ENCODE results near the gene FAM3A.
A peak's percentile ranks its signal among the peaks of the same experiment; 100 is the strongest.

Gene FAM3A

DNA sequence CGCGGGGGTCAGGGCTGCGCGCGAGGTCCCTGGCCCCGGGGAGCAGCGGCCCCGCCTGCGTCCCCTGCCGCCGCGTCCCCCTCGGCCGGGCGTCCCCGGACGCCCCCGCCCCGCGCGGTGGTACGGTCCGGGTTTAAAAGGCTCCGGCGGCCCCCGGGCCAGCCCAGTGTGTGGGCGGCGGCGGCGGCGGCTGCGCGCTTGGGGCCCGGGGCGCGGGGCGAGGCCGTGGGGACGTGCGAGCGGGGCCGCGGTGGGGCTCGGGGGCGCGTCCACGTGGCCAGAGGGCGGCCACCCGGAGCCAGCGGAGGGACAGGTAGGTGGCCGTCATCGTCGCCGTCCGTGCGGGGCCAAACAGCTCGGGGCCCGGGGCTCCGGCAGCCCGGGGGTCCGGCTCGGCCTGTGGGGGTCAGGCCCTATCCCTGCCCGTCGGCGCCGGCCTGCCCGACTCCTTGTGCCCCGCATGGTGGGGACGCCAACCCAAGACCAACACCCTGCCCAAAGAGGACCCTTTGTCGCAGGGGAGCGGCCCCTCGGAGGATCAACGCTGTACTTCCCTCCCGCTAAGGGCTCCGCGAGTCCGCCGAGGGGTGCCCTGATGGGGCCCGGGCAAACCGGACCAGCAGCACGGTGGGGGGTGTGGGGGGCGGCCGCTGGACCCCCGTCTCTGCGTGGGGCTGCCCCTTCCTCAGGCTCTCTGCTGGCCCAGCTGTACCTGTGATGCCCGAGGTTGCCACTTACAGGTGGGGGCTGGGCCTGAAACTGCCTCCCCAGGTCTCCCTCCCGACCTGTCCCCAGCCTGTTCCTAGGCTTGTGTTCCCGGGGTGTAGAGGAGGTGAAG is 57.7 kb downstream of the FAM3A start, which contains the start of gene PLXNA3:
PLXNA3 (plus strand) TSS at position 166 of the 838 bp plus-strand sequence. CDS start 1,903 bp downstream, outside the sequence.
- CTCF ChIA-PET: no interaction called here
- H3K4me3 ChIP-seq (ENCODE audit: low read depth, low read length): peak within 1 kb of the TSS; percentile 70
- no peaks in the 10 kb centered on the region for H3K4me1 ChIP-seq (ENCODE audit: control insufficient read depth, insufficient read depth, low read length)
- H3K9me3 ChIP-seq (ENCODE audit: control insufficient read depth, insufficient read depth, low read depth, low read length): no peaks in the 10 kb centered on the region
- peaks cover 0 to 33% of the 10 kb centered on the region in 2 experiments; a peak in 2 of 3 replicates for H3K36me3 ChIP-seq (ENCODE audit: control insufficient read depth in 2 of 2, insufficient read depth in 1 of 2, low read length in 2 of 2)
- H3K27ac ChIP-seq (ENCODE audit: extremely low read depth, low read depth, low read length): peak within 1 kb of the TSS; percentile 75
- POLR2A ChIA-PET: interaction anchor here (0.6 to 2.8 kb wide), 16 partner anchors 13 to 88 kb away, joined by 3 to 15 read pairs (median 4); partner anchors contain the start of genes LAGE3, RPL10, SLC10A3 and UBL4A
- no peak for TF ChIP-seq ZNF610 (tag by site-specific recombination; IDR thresholded peaks at IDR 0.05; ENCODE audit: borderline replicate concordance)
- 0 out of 2 replicates have a peak, but pooled peaks have one; percentile 26 for TF ChIP-seq ZBTB7A (tag by site-specific recombination; IDR thresholded peaks at IDR 0.05; ENCODE audit: low read depth)
- no peak for TF ChIP-seq ZNF843 (tag by site-specific recombination; IDR thresholded peaks at IDR 0.05)
- no peak for TF ChIP-seq ZNF585B (tag by site-specific recombination; IDR thresholded peaks at IDR 0.05)
- TF ChIP-seq ZBTB48 (tag by site-specific recombination; IDR thresholded peaks at IDR 0.05): peak; percentile 61; the same call in 1 of the 2 replicates
- TF ChIP-seq PATZ1 (tag by site-specific recombination; IDR thresholded peaks at IDR 0.05): peak; percentile 74
- TF ChIP-seq, protein P1, sequence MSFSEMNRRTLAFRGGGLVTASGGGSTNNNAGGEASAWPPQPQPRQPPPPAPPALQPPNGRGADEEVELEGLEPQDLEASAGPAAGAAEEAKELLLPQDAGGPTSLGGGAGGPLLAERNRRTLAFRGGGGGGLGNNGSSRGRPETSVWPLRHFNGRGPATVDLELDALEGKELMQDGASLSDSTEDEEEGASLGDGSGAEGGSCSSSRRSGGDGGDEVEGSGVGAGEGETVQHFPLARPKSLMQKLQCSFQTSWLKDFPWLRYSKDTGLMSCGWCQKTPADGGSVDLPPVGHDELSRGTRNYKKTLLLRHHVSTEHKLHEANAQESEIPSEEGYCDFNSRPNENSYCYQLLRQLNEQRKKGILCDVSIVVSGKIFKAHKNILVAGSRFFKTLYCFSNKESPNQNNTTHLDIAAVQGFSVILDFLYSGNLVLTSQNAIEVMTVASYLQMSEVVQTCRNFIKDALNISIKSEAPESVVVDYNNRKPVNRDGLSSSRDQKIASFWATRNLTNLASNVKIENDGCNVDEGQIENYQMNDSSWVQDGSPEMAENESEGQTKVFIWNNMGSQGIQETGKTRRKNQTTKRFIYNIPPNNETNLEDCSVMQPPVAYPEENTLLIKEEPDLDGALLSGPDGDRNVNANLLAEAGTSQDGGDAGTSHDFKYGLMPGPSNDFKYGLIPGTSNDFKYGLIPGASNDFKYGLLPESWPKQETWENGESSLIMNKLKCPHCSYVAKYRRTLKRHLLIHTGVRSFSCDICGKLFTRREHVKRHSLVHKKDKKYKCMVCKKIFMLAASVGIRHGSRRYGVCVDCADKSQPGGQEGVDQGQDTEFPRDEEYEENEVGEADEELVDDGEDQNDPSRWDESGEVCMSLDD (tag by site-specific recombination; IDR thresholded peaks at IDR 0.05): peak; percentile 78; the same call in 1 of the 2 replicates
- TF ChIP-seq, protein P2, sequence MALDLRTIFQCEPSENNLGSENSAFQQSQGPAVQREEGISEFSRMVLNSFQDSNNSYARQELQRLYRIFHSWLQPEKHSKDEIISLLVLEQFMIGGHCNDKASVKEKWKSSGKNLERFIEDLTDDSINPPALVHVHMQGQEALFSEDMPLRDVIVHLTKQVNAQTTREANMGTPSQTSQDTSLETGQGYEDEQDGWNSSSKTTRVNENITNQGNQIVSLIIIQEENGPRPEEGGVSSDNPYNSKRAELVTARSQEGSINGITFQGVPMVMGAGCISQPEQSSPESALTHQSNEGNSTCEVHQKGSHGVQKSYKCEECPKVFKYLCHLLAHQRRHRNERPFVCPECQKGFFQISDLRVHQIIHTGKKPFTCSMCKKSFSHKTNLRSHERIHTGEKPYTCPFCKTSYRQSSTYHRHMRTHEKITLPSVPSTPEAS (tag by site-specific recombination; IDR thresholded peaks at IDR 0.05): no peak
- TF ChIP-seq ZSCAN16 (tag by site-specific recombination; IDR thresholded peaks at IDR 0.05): no peak
- no peak for TF ChIP-seq ZNF76 (tag by site-specific recombination; IDR thresholded peaks at IDR 0.05; ENCODE audit: borderline replicate concordance, low read depth)
- TF ChIP-seq SCRT2 (tag by site-specific recombination; IDR thresholded peaks at IDR 0.05): peak; percentile 90
- no peak for TF ChIP-seq ZNF157 (tag by site-specific recombination; IDR thresholded peaks at IDR 0.05)
- TF ChIP-seq SALL2 (tag by site-specific recombination; IDR thresholded peaks at IDR 0.05; ENCODE audit: borderline replicate concordance): no peak
- no peak for TF ChIP-seq ZNF366 (tag by site-specific recombination; conservative IDR thresholded peaks at IDR 0.05)
- TF ChIP-seq GLIS2 (tag by site-specific recombination; IDR thresholded peaks at IDR 0.05): peak; percentile 93
- TF ChIP-seq BCL11B (tag by site-specific recombination; IDR thresholded peaks at IDR 0.05; ENCODE audit: low read depth): no peak
- TF ChIP-seq ZBTB26 (tag by site-specific recombination; optimal IDR thresholded peaks at IDR 0.05): peak; percentile 31
- TF ChIP-seq SCRT1 (tag by site-specific recombination; IDR thresholded peaks at IDR 0.05; ENCODE audit: borderline replicate concordance): peak; percentile 80; the same call in 1 of the 2 replicates
- TF ChIP-seq ZBTB8A (tag by site-specific recombination; IDR thresholded peaks at IDR 0.05): 0 out of 2 replicates have a peak, but pooled peaks have one; percentile 11
- peak; percentile 52; the same call in 1 of the 2 replicates for TF ChIP-seq GLIS1 (tag by site-specific recombination; IDR thresholded peaks at IDR 0.05)
- no peak for TF ChIP-seq INSM2 (tag by site-specific recombination; IDR thresholded peaks at IDR 0.05)
- TF ChIP-seq PRDM1 (tag by site-specific recombination; IDR thresholded peaks at IDR 0.05): no peak
- peak; percentile 74 for TF ChIP-seq HIC1 (tag by site-specific recombination; IDR thresholded peaks at IDR 0.05)
- no peak for TF ChIP-seq GLI2 (tag by site-specific recombination; IDR thresholded peaks at IDR 0.05; ENCODE audit: borderline replicate concordance, low read depth)

All from HEK293 (cell line).